Thyroid gland (tissue), 4 donors: Measurements from ENCODE around the gene CCDC116.

ENCODE experiments used
- CTCF ChIP-seq, 6 experiments: fragments of 200-600 bp in 3 of 6; fragments of 450-650 bp in 3 of 6; sonication (generic) in 3 of 6; IDR thresholded peaks; one replicate each; pipeline ENCODE4 v1.5.1; 2016 to 2019; ENCODE audit warnings: antibody characterized with exemption in 6 of 6, mild to moderate bottlenecking in 2 of 6, inconsistent platforms in 1 of 6, moderate library complexity in 1 of 6
- POLR2A ChIP-seq, 2 donors: fragments of 450-650 bp; IDR thresholded peaks; one replicate each; pipeline ENCODE4 v1.6.1; 2017; ENCODE audit warnings: antibody characterized with exemption in 2 of 2, mild to moderate bottlenecking in 2 of 2, moderate library complexity in 1 of 2

- TF ChIP-seq POLR2A (IDR thresholded peaks at IDR 0.05), result no peak
- TF ChIP-seq CTCF (IDR thresholded peaks at IDR 0.05), result no peak
These were observed 7.4 kb upstream of the CCDC116 start for GRCh38 chr22:21624880-21625791.
